Hepatocyte (in vitro differentiated cells): ENCODE data around the gene NME7. TPM values are rescaled to one million over a fixed set of nuclear protein-coding genes. Genes with fewer than 3 reads are reported as not detected.
A peak's percentile ranks its signal among the peaks of the same experiment; 100 is the strongest.

ENCODE experiments used
- DNase-seq: peaks from one replicate; pipeline ENCODE4 v3.0.0-alpha.2; 2016; ENCODE audit warnings: low spot score
- H2AFZ ChIP-seq: fragments of 200-600 bp; sonication (generic); 2 replicates; pipeline ENCODE4 v1.6.0; 2016; ENCODE audit warnings: antibody characterized with exemption, mild to moderate bottlenecking
- H3K27ac ChIP-seq: fragments of 200-600 bp; sonication (generic); 2 replicates; pipeline ENCODE4 v1.5.1; 2016; ENCODE audit warnings: mild to moderate bottlenecking
- H3K27me3 ChIP-seq: fragments of 200-600 bp; sonication (generic); 2 replicates; pipeline ENCODE4 v1.6.1; 2016
- H3K36me3 ChIP-seq: fragments of 200-600 bp; sonication (generic); replicated peaks from 2 replicates; pipeline ENCODE4 v1.5.1; 2016; ENCODE audit warnings: low read depth; ENCODE audit not compliant: insufficient read depth
- H3K4me1 ChIP-seq: fragments of 200-600 bp; sonication (generic); 2 replicates; pipeline ENCODE4 v1.5.1; 2016; ENCODE audit warnings: mild to moderate bottlenecking, moderate library complexity; ENCODE audit not compliant: insufficient read depth
- H3K4me2 ChIP-seq: fragments of 200-600 bp; sonication (generic); 2 replicates; pipeline ENCODE4 v1.6.0; 2016
- H3K4me3 ChIP-seq: fragments of 200-600 bp; sonication (generic); 2 replicates; pipeline ENCODE4 v1.5.1; 2016; ENCODE audit warnings: mild to moderate bottlenecking
- H3K79me2 ChIP-seq: fragments of 200-600 bp; sonication (generic); 2 replicates; pipeline ENCODE4 v1.6.0; 2017; ENCODE audit warnings: mild to moderate bottlenecking
- H3K9me2 ChIP-seq: fragments of 200-600 bp; sonication (generic); replicated peaks from 2 replicates; pipeline ENCODE4 v1.6.0; 2017; ENCODE audit warnings: mild to moderate bottlenecking; ENCODE audit not compliant: insufficient read depth
- H3K9me3 ChIP-seq: fragments of 200-600 bp; sonication (generic); 2 replicates; pipeline ENCODE4 v1.5.1; 2016; ENCODE audit warnings: low read depth, mild to moderate bottlenecking
- H4K20me1 ChIP-seq: fragments of 200-600 bp; sonication (generic); 2 replicates; pipeline ENCODE4 v1.6.0; 2016; ENCODE audit warnings: mild to moderate bottlenecking; ENCODE audit not compliant: insufficient read depth, poor library complexity, severe bottlenecking
- EZH2 ChIP-seq: fragments of 200-600 bp; sonication (generic); IDR thresholded peaks from 2 replicates; pipeline ENCODE4 v1.6.1; 2016; ENCODE audit warnings: antibody characterized with exemption, mild to moderate bottlenecking, borderline replicate concordance
- EZH2phosphoT487 ChIP-seq: fragments of 200-600 bp; sonication (generic); IDR thresholded peaks from one replicate; pipeline ENCODE4 v1.6.1; 2018; ENCODE audit warnings: antibody characterized with exemption, mild to moderate bottlenecking, low read depth, moderate library complexity; ENCODE audit not compliant: unreplicated experiment, severe bottlenecking
- WGBS: methylation state at CpG from one replicate; pipeline ENCODE4 v1.1.6; 2016; ENCODE audit warnings: low lambda C conversion rate; ENCODE audit errors: missing lambda C conversion rate; 5-methylcytosine and 5-hydroxymethylcytosine counted together
- polyA plus RNA-seq: library from polyadenylated mRNA; unstranded; fragments of >200 nt; fragmentation: Nextera tagmentation; extraction: Ambion mirVana; gene quantifications from 2 replicates; pipeline ENCODE4 v1.2.1, GENCODE V29; 2016
- total RNA-seq: library from RNA; depleted of rRNA; stranded (reverse); fragments of >200 nt; gene quantifications from 2 replicates; pipeline ENCODE4 v1.2.3, GENCODE V29; 2014
- TF ChIP-seq, protein P1 (sequence below): fragments of 200-600 bp; sonication (generic); IDR thresholded peaks from 2 replicates; pipeline ENCODE4 v1.5.1; 2016; ENCODE audit warnings: antibody characterized with exemption, mild to moderate bottlenecking; ENCODE audit not compliant: poor library complexity

NME7 gene
- total and polyA plus RNA-seq, 2 experiments from 2014 or later: 13.7 to 76.5 TPM

GRCh38 chr1:169115891-169116585 is 251.6 kb downstream of the NME7 start:
- Histone ChIP-seq H3K9me2 (no peaks in the 10 kb centered on the region), H3K4me2 (peak overlapping the region; percentile 41), H3K9me3 (no peaks in the 10 kb centered on the region), H4K20me1 (peaks cover 22% of the 10 kb centered on the region), H3K4me3 (no peak overlapping the region), H3K36me3 (peaks cover 4% of the 10 kb centered on the region), H3K4me1 (peaks cover 78% of the 10 kb centered on the region), H3K27me3 (no peaks in the 10 kb centered on the region), H3K27ac (peak overlapping the region; percentile 95), H2AFZ (no peak overlapping the region), H3K79me2 (peaks cover 92% of the 10 kb centered on the region)
- peak; percentile 88 for DNase-seq
- WGBS: 63% methylated on average over 14 of the region's 14 CpGs
- TF ChIP-seq EZH2phosphoT487 (no peak), EZH2 (no peak)
- TF ChIP-seq, protein P1, sequence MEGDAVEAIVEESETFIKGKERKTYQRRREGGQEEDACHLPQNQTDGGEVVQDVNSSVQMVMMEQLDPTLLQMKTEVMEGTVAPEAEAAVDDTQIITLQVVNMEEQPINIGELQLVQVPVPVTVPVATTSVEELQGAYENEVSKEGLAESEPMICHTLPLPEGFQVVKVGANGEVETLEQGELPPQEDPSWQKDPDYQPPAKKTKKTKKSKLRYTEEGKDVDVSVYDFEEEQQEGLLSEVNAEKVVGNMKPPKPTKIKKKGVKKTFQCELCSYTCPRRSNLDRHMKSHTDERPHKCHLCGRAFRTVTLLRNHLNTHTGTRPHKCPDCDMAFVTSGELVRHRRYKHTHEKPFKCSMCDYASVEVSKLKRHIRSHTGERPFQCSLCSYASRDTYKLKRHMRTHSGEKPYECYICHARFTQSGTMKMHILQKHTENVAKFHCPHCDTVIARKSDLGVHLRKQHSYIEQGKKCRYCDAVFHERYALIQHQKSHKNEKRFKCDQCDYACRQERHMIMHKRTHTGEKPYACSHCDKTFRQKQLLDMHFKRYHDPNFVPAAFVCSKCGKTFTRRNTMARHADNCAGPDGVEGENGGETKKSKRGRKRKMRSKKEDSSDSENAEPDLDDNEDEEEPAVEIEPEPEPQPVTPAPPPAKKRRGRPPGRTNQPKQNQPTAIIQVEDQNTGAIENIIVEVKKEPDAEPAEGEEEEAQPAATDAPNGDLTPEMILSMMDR: no peak

GRCh38 chr1:169113613-169114119 is 253.9 kb downstream of the NME7 start:
- WGBS: 67% methylated on average over 4 of the region's 4 CpGs
- TF ChIP-seq, protein P1: no peak
- TF ChIP-seq EZH2 (no peak), EZH2phosphoT487 (no peak)
- H3K27ac ChIP-seq: peak overlapping the region; percentile 95
- peaks cover 4% of the 10 kb centered on the region for H3K36me3 ChIP-seq
- H3K4me2 ChIP-seq: no peak overlapping the region
- H3K27me3 ChIP-seq: no peaks in the 10 kb centered on the region
- H3K9me2 ChIP-seq: no peaks in the 10 kb centered on the region
- no peak for DNase-seq
- H3K9me3 ChIP-seq: no peaks in the 10 kb centered on the region
- peaks cover 96% of the 10 kb centered on the region for H3K79me2 ChIP-seq
- H2AFZ ChIP-seq: no peak overlapping the region
- no peak overlapping the region for H3K4me3 ChIP-seq
- H4K20me1 ChIP-seq: peaks cover 20% of the 10 kb centered on the region
- H3K4me1 ChIP-seq: peaks cover 57% of the 10 kb centered on the region

DNA sequence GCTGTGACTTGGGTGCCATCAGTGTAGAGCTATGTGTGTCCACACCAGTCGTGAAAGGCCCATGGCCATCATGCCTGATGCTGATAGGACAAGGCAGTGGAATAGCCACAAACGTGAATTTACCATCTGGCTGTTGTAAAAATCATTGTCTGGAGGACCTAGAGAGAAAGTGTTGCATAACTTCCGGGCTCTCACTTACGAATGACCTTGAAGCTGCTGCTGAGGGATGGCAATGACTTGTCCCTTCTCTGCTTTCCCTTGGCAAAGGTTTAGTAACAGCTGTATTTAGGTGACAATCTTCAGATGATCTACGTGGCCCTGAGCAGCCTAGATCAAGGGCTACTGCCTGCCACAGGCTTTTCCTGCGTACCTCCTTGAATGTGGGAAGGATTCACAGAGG is 255.4 kb downstream of the NME7 start:
- Histone ChIP-seq H3K4me2 (peak overlapping the region; percentile 74), H2AFZ (no peak overlapping the region), H3K9me2 (no peaks in the 10 kb centered on the region), H3K9me3 (no peaks in the 10 kb centered on the region), H3K36me3 (peaks cover 4% of the 10 kb centered on the region), H3K27ac (peak overlapping the region; percentile 95), H3K79me2 (peaks cover 96% of the 10 kb centered on the region), H3K4me1 (peaks cover 43% of the 10 kb centered on the region), H3K4me3 (no peak overlapping the region), H4K20me1 (peaks cover 20% of the 10 kb centered on the region), H3K27me3 (no peaks in the 10 kb centered on the region)
- WGBS: 64% methylated on average over 6 of the region's 6 CpGs
- DNase-seq: no peak
- no peak for TF ChIP-seq EZH2
- TF ChIP-seq, protein P1: no peak
